PC-3 (cell line): Measurements from ENCODE around the gene MFAP2. TPM values are rescaled to one million over a fixed set of nuclear protein-coding genes. Genes with fewer than 3 reads are reported as not detected.
A peak's percentile ranks its signal among the peaks of the same experiment; 100 is the strongest.
"Not testable (repeated sequence)": the region's sequence is repeated elsewhere in the genome, so short reads cannot be mapped to it uniquely, and the experiment has no call there.

Source experiments
- ATAC-seq: fragments of 200-7000 bp; cut with Tn5 transposase; 2 replicates; pipeline ENCODE4 v1.9.1; 2020; ENCODE audit warnings: mild to moderate bottlenecking, moderate library complexity
- BruUV-seq: library from RNA; stranded (reverse); fragments of 400-500 nt; replicated peaks from 2 replicates; lab custom pipeline; 2021; lab: Mats Ljungman, UMichigan
- CTCF ChIA-PET: fragments of 300-600 bp; sonication (Branson Sonifier 250); formaldehyde crosslinking; loops from one replicate; lab custom pipeline; 2022; ENCODE audit warnings: antibody characterized with exemption; lab: Charles Lee
- POLR2A ChIA-PET: fragments of 300-600 bp; sonication (Branson Sonifier 250); formaldehyde crosslinking; loops from one replicate; lab custom pipeline; 2022; ENCODE audit warnings: antibody characterized with exemption; ENCODE audit not compliant: unreplicated experiment; lab: Charles Lee
- DNase-seq: peaks from one replicate; pipeline ENCODE4 v3.0.0-alpha.2; 2015
- H2AFZ ChIP-seq: fragments of 300-600 bp; sonication (generic); 2 replicates; pipeline ENCODE4 v1.6.0; 2016; ENCODE audit warnings: antibody characterized with exemption, low read length
- H3F3A ChIP-seq: fragments of 300-600 bp; sonication (generic); one replicate; pipeline ENCODE4 v1.6.0; 2017; ENCODE audit warnings: antibody characterized with exemption, low read length, control low read depth, mild to moderate bottlenecking; ENCODE audit not compliant: unreplicated experiment
- H3K27ac ChIP-seq: fragments of 300-600 bp; sonication (generic); 2 replicates; pipeline ENCODE4 v1.5.1; 2016; ENCODE audit warnings: mild to moderate bottlenecking, low read length
- H3K27me3 ChIP-seq: fragments of 300-600 bp; sonication (generic); 2 replicates; pipeline ENCODE4 v1.6.1; 2016; ENCODE audit warnings: low read length, mixed read lengths
- H3K36me3 ChIP-seq: fragments of 300-600 bp; sonication (generic); 2 replicates; pipeline ENCODE4 v1.6.1; 2016; ENCODE audit warnings: low read depth, mixed run types, low read length, mixed read lengths
- H3K4me1 ChIP-seq: fragments of 300-600 bp; sonication (generic); 2 replicates; pipeline ENCODE4 v1.5.1; 2016; ENCODE audit warnings: low read length; ENCODE audit not compliant: insufficient read depth
- H3K4me2 ChIP-seq: fragments of 300-600 bp; sonication (generic); 2 replicates; pipeline ENCODE4 v1.6.0; 2016; ENCODE audit warnings: low read length
- H3K4me3 ChIP-seq: fragments of 300-600 bp; sonication (generic); 2 replicates; pipeline ENCODE4 v1.5.1; 2016; ENCODE audit warnings: mild to moderate bottlenecking, low read length, mixed read lengths
- H3K79me2 ChIP-seq: fragments of 300-600 bp; sonication (generic); 2 replicates; pipeline ENCODE4 v1.6.1; 2017; ENCODE audit warnings: low read length, mixed read lengths
- H3K9ac ChIP-seq: fragments of 300-600 bp; sonication (generic); 2 replicates; pipeline ENCODE4 v1.6.0; 2016; ENCODE audit warnings: mild to moderate bottlenecking, low read length
- H3K9me2 ChIP-seq: fragments of 300-600 bp; sonication (generic); replicated peaks from 2 replicates; pipeline ENCODE4 v1.6.1; 2016; ENCODE audit warnings: mixed run types, low read length, mixed read lengths
- H3K9me3 ChIP-seq: fragments of 300-600 bp; sonication (generic); 2 replicates; pipeline ENCODE4 v1.6.1; 2016; ENCODE audit warnings: low read length, mixed read lengths
- H4K20me1 ChIP-seq: fragments of 300-600 bp; sonication (generic); 2 replicates; pipeline ENCODE4 v1.6.1; 2016; ENCODE audit warnings: low read length, mixed read lengths
- CTCF ChIP-seq: fragments of 300-600 bp; sonication (generic); conservative IDR thresholded peaks from 2 replicates; pipeline ENCODE4 v1.5.1; 2017; ENCODE audit warnings: antibody characterized with exemption, low read depth, mild to moderate bottlenecking, low read length
- EZH2 ChIP-seq: fragments of 300-600 bp; sonication (generic); IDR thresholded peaks from one replicate; pipeline ENCODE4 v1.6.1; 2017; ENCODE audit warnings: antibody characterized with exemption, mild to moderate bottlenecking, low read length; ENCODE audit not compliant: unreplicated experiment
- EZH2phosphoT487 ChIP-seq: fragments of 300-600 bp; sonication (generic); IDR thresholded peaks from 2 replicates; pipeline ENCODE4 v1.6.1; 2018; ENCODE audit warnings: mild to moderate bottlenecking, antibody characterized with exemption, low read length, borderline replicate concordance
- intact Hi-C: fragments of 100-400 bp; cut with micrococcal nuclease; formaldehyde crosslinking; loops from 2 replicates; pipeline ENCODE4 v1.9.0; 2023
- total RNA-seq: library from RNA; depleted of rRNA; stranded (reverse); fragments of >200 nt; gene quantifications from 2 replicates; pipeline ENCODE4 v1.2.3, GENCODE V29; 2014

Gene MFAP2
- total RNA-seq, 1 experiment from 2014 or later: 1.8 TPM

- DNase-seq (peak; percentile 63), ATAC-seq (peak; percentile 88)
- H4K20me1 ChIP-seq, H3K4me3 ChIP-seq, H3F3A ChIP-seq, H2AFZ ChIP-seq, H3K79me2 ChIP-seq, H3K9me2 ChIP-seq, H3K27me3 ChIP-seq, BruUV-seq, H3K36me3 ChIP-seq, intact Hi-C loops, H3K9me3 ChIP-seq: not testable (repeated sequence)
- Histone ChIP-seq H3K4me1 (peaks cover 26% of the 10 kb centered on the region), H3K27ac (peak overlapping the region; percentile 81), H3K9ac (peak overlapping the region; percentile 25; the same call in 1 of the 2 replicates), H3K4me2 (peak overlapping the region; percentile 61; the same call in 1 of the 2 replicates)
- POLR2A ChIA-PET: interaction anchor here (0.7 kb wide), 1 partner anchor 1931 kb away, joined by 3 read pairs; no protein-coding TSS in a partner anchor
- TF ChIP-seq EZH2phosphoT487: peak; percentile 91
- CTCF ChIA-PET: interaction anchor here (1.4 kb wide), 1 partner anchor 12 kb away, joined by 4 read pairs; no protein-coding TSS in a partner anchor
These were observed 32.0 kb downstream of the MFAP2 start for GRCh38 chr1:16948282-16948891.

GRCh38 chr1:16946646-16947045 is 33.8 kb downstream of the MFAP2 start:
- ChIA-PET CTCF (no interaction called here), POLR2A (no interaction called here)
- ATAC-seq: no peak
- Histone ChIP-seq H3K27ac (no peak overlapping the region), H3F3A (no peaks in the 10 kb centered on the region), H3K27me3 (no peaks in the 10 kb centered on the region), H3K4me1 (peaks cover 20% of the 10 kb centered on the region), H3K36me3 (no peaks in the 10 kb centered on the region), H4K20me1 (no peaks in the 10 kb centered on the region), H3K9me3 (no peaks in the 10 kb centered on the region), H3K4me3 (no peak overlapping the region), H3K9me2 (no peaks in the 10 kb centered on the region), H3K79me2 (no peaks in the 10 kb centered on the region), H3K4me2 (no peak overlapping the region), H3K9ac (no peak overlapping the region), H2AFZ (no peak overlapping the region)
- no TSS peak for BruUV-seq
- TF ChIP-seq EZH2 (no peak), CTCF (no peak), EZH2phosphoT487 (no peak)
- intact Hi-C loops: no loop called here
- no peak for DNase-seq

GRCh38 chr1:16946185-16946584 is 34.2 kb downstream of the MFAP2 start:
- ATAC-seq, POLR2A ChIA-PET, BruUV-seq: not testable (repeated sequence)

GRCh38 chr1:16945512-16945911 is 34.9 kb downstream of the MFAP2 start:
- H3K4me3 ChIP-seq, H3K27ac ChIP-seq, POLR2A ChIA-PET, H2AFZ ChIP-seq, H3K36me3 ChIP-seq, CTCF ChIA-PET, BruUV-seq, H3K79me2 ChIP-seq, H3K4me2 ChIP-seq, DNase-seq, H3K9me3 ChIP-seq, H3K27me3 ChIP-seq, H3K9ac ChIP-seq, H3K9me2 ChIP-seq, ATAC-seq, intact Hi-C loops, H4K20me1 ChIP-seq, H3F3A ChIP-seq: not testable (repeated sequence)
- H3K4me1 ChIP-seq: peaks cover 17% of the 10 kb centered on the region

More at GRCh38 chr1:16946185-16946584, 34.2 kb downstream of the MFAP2 start:
- CTCF ChIA-PET, H3K36me3 ChIP-seq, H2AFZ ChIP-seq, H3F3A ChIP-seq, H3K9me2 ChIP-seq, H3K4me2 ChIP-seq, H3K27ac ChIP-seq, H3K27me3 ChIP-seq, H3K9ac ChIP-seq, H4K20me1 ChIP-seq, H3K79me2 ChIP-seq, intact Hi-C loops, DNase-seq, H3K4me3 ChIP-seq, H3K9me3 ChIP-seq: not testable (repeated sequence)
- peaks cover 17% of the 10 kb centered on the region for H3K4me1 ChIP-seq
